Activated T-helper 1 cell treated with anti-CD3 and anti-CD28 coated beads, Interleukin-12 subunit alpha, Interleukin-12 subunit beta, Interleukin-2, Interleukin-4 antibody, amounts not matched to agents 30 ng/mL and 10 ng/mL and 1 ng/mL, durations not matched to agents 14 hours and 24 hours and 36 hours (primary cell): Measurements from ENCODE around the gene VWA1. TPM values are rescaled to one million over a fixed set of nuclear protein-coding genes. Genes with fewer than 3 reads are reported as not detected.
"Not testable (repeated sequence)": the region's sequence is repeated elsewhere in the genome, so short reads cannot be mapped to it uniquely, and the experiment has no call there.

ENCODE experiments used
- DNase-seq: peaks from one replicate; pipeline ENCODE4 v3.0.0; 2021; ENCODE audit warnings: low spot score
- H3K27ac Mint-ChIP-seq: one replicate; pipeline ENCODE4 v1.8.0; 2021; ENCODE audit warnings: mild to moderate bottlenecking, mixed read lengths
- H3K27me3 Mint-ChIP-seq: one replicate; pipeline ENCODE4 v1.8.0; 2022; ENCODE audit warnings: mild to moderate bottlenecking, moderate library complexity, mixed read lengths; ENCODE audit not compliant: insufficient read depth
- H3K36me3 Mint-ChIP-seq: one replicate; pipeline ENCODE4 v1.8.0; 2021; ENCODE audit warnings: low read depth, mixed read lengths
- H3K4me1 Mint-ChIP-seq: one replicate; pipeline ENCODE4 v1.8.0; 2021; ENCODE audit warnings: low read depth, mixed read lengths
- H3K4me3 Mint-ChIP-seq: one replicate; pipeline ENCODE4 v1.8.0; 2021; ENCODE audit warnings: mild to moderate bottlenecking, moderate library complexity, mixed read lengths
- H3K9me3 Mint-ChIP-seq: one replicate; pipeline ENCODE4 v1.8.0; 2021; ENCODE audit warnings: mixed read lengths
- intact Hi-C: fragments of 100-400 bp; cut with micrococcal nuclease; formaldehyde crosslinking; loops from one replicate; pipeline ENCODE4 v1.15.1; 2024
- total RNA-seq: library from RNA; stranded (reverse); gene quantifications from 2 replicates; pipeline ENCODE4 v1.2.3, GENCODE V29; 2022

Gene VWA1
- total RNA-seq, 1 donor from 2014 or later: 5.5 TPM

DNA sequence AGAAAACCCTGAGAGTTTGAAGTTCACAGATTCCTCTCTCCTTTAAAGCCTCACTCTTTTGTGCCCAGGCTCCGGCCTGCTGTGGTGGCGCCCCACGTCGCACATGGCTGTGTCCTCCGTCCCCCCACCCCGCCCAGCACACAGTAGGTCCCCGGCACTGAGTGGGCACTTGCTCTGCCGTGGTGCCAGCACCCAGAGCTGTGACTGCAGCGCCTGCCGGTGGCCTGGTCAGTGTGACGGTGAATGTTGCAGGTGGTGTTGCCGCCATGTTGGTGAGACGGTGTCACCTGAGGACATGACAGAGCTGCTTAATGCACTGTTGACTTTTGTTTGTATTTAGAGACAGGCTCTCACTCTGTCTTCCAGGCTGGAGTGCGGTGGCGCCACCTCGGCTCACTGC lies 17.4 kb downstream of the VWA1 start:
- Mint-ChIP-seq H3K27ac (no peak overlapping the region), H3K27me3 (peaks cover 3% of the 10 kb centered on the region), H3K4me3 (no peak overlapping the region), H3K36me3 (no peaks in the 10 kb centered on the region), H3K4me1 (no peaks in the 10 kb centered on the region), H3K9me3 (no peaks in the 10 kb centered on the region)
- intact Hi-C loops: no loop called here
- no peak for DNase-seq

GRCh38 chr1:1454286-1455056 lies 19.0 kb downstream of the VWA1 start:
- H3K4me1 Mint-ChIP-seq, H3K27me3 Mint-ChIP-seq, H3K27ac Mint-ChIP-seq, intact Hi-C loops, DNase-seq, H3K9me3 Mint-ChIP-seq, H3K4me3 Mint-ChIP-seq, H3K36me3 Mint-ChIP-seq: not testable (repeated sequence)

DNA sequence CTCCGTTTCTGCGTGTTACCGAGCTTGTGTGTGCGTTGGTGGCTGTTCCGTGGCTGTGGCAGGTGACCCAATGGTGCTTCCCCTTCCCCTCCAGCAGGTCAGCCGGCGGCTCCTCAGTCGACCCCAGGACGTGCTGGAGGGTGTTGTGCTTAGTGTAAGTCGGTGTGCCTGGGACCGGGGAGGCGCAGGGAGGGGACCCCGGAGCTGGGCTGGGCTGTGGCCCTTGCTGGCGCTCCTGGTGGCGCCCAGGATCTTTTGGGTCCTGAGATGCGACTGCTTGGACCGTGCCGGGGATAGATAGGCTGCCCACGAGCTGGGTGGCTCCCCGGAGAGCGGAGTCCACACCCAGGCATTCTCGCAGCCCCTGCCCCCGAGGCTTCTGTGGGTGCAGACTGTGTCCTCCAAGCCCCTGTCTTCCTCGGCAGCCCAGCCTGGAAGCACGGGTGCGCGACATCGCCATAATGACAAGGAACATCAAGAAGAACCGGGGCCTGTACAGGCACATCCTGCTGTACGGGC lies 19.9 kb downstream of the VWA1 start:
- H3K4me1 Mint-ChIP-seq: no peaks in the 10 kb centered on the region
- H3K9me3 Mint-ChIP-seq: no peaks in the 10 kb centered on the region
- no peak overlapping the region for H3K27ac Mint-ChIP-seq
- H3K36me3 Mint-ChIP-seq: no peaks in the 10 kb centered on the region
- intact Hi-C loops: no loop called here
- no peak for DNase-seq
- H3K4me3 Mint-ChIP-seq: no peak overlapping the region
- H3K27me3 Mint-ChIP-seq: no peaks in the 10 kb centered on the region

DNA sequence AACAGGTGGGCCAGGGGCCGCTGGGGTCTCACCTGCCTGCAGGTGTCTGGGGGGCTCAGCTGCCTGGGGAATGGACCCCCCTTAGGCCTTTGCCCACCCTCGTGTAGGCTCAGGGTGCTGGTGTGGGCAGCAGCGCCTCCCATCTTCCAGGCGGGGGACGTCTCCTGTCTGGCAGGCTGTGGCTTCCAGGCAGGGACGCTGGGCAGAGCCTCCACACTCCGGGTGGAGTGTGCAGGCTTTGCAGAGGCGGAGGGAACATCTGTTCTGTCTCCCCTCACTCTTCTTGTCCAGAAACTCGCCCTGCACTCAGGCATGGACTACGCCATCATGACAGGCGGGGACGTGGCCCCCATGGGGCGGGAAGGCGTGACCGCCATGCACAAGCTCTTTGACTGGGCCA lies 20.4 kb downstream of the VWA1 start:
- intact Hi-C loops, H3K36me3 Mint-ChIP-seq, H3K4me1 Mint-ChIP-seq, H3K27ac Mint-ChIP-seq, H3K27me3 Mint-ChIP-seq, H3K4me3 Mint-ChIP-seq, H3K9me3 Mint-ChIP-seq, DNase-seq: not testable (repeated sequence)

DNA sequence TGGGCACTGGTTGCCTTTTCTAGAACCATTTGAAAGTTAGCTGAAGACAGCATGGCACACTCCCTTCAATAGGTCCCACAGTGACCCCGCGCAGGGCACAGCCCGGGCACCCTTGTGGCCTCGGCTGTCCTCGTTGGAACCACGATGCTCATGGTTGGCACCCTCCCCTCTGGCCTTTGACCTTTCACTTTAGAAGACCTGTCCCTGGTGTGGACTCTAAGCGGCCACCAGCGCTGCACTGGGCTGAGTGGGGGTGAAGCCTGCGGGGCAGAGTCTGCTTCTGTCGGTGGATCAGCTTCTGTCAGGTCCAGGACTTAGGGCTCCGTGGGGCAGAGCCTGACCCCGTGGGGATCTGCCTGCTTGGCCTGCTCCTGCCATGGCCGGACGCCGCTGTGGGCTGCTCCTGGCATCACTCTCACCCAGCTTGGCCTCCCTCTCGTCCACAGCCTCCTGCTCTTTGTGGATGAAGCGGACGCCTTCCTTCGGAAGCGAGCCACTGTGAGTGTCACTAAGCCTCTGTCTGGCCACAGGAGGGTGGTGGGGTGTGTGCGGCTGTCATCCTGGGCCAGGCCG lies 21.3 kb downstream of the VWA1 start:
- H3K27me3 Mint-ChIP-seq, H3K27ac Mint-ChIP-seq, H3K36me3 Mint-ChIP-seq, H3K4me1 Mint-ChIP-seq, H3K9me3 Mint-ChIP-seq, DNase-seq, H3K4me3 Mint-ChIP-seq, intact Hi-C loops: not testable (repeated sequence)

DNA sequence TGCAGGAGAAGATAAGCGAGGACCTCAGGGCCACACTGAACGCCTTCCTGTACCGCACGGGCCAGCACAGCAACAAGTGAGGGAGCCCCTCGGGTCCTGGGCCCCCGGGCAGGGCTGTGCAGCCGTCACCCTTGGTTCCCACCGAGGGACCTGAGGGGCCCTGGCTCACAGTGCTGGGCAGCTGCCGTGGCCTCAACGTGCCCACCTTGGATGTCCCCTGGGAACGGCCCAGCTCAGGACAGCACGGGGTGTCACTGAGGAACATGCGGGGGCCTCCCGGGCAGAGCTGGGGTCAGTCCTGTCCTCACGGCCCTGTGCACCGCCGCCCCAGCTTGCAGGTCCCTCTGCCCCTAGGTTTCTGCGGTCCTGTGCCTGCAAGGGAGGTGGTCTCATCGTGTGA lies 23.7 kb downstream of the VWA1 start:
- H3K27ac Mint-ChIP-seq, H3K4me1 Mint-ChIP-seq, H3K36me3 Mint-ChIP-seq, H3K27me3 Mint-ChIP-seq, H3K9me3 Mint-ChIP-seq, H3K4me3 Mint-ChIP-seq, DNase-seq, intact Hi-C loops: not testable (repeated sequence)

- DNase-seq, H3K4me1 Mint-ChIP-seq, H3K36me3 Mint-ChIP-seq, intact Hi-C loops, H3K4me3 Mint-ChIP-seq, H3K9me3 Mint-ChIP-seq, H3K27me3 Mint-ChIP-seq, H3K27ac Mint-ChIP-seq: not testable (repeated sequence)
These were observed 24.2 kb downstream of the VWA1 start for GRCh38 chr1:1459711-1460110.

DNA sequence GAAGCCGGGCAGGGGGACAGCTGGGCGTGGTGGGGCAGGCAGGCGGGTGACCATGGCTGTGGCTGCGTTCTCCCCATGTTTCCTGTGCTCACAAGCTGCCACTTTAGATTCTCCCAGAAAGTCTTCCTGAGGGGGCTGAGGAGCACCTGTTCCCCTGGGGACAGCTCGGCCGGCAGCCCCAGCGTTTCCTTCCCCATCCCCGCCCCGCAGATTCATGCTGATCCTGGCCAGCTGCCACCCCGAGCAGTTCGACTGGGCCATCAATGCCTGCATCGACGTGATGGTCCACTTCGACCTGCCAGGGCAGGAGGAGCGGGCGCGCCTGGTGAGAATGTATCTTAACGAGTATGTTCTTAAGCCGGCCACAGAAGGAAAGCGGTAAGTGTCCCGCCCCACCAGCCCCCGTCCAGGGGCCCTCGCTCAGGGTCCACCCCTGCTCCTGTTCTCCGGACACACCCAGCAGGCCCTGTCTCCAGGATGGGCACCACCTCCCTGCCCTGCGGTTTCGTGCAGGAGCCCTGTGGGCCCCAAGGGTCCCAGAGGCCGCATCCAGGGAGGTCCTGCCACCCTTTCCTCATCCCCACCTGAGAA lies 25.1 kb downstream of the VWA1 start:
- intact Hi-C loops: no loop called here
- Mint-ChIP-seq H3K4me1 (no peaks in the 10 kb centered on the region), H3K27me3 (no peaks in the 10 kb centered on the region), H3K4me3 (no peak overlapping the region), H3K9me3 (no peaks in the 10 kb centered on the region), H3K27ac (no peak overlapping the region), H3K36me3 (no peaks in the 10 kb centered on the region)
- no peak for DNase-seq

GRCh38 chr1:1461721-1462317 lies 26.3 kb downstream of the VWA1 start:
- no peak overlapping the region for H3K4me3 Mint-ChIP-seq
- H3K4me1 Mint-ChIP-seq: no peaks in the 10 kb centered on the region
- H3K9me3 Mint-ChIP-seq: no peaks in the 10 kb centered on the region
- H3K36me3 Mint-ChIP-seq: no peaks in the 10 kb centered on the region
- no peak overlapping the region for H3K27ac Mint-ChIP-seq
- H3K27me3 Mint-ChIP-seq: no peaks in the 10 kb centered on the region
- intact Hi-C loops: no loop called here
- DNase-seq: no peak

- Mint-ChIP-seq H3K36me3 (no peaks in the 10 kb centered on the region), H3K4me1 (no peaks in the 10 kb centered on the region), H3K27me3 (no peaks in the 10 kb centered on the region), H3K27ac (no peak overlapping the region), H3K4me3 (no peak overlapping the region), H3K9me3 (no peaks in the 10 kb centered on the region)
- intact Hi-C loops: no loop called here
- no peak for DNase-seq
These were observed 27.0 kb downstream of the VWA1 start for GRCh38 chr1:1462318-1462966.

DNA sequence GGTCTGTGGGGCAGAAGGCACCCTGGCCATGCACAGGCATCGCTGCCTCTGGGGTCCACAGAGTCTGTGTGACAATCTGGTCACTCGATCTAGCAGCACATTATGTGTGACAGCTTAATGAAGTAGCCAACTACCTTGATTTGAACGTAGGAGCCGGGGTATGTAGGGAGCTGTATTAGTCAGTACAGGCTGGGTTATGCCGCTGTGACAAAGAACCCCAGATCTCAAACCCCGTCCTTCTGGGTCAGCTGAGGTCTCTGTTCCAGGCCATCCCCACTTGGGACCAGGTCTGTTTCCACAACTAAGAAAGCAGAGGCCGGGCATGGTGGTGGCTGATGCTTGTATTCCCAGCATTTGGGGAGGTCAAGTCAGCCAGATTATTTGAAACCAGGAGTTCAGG lies 27.8 kb downstream of the VWA1 start:
- Mint-ChIP-seq H3K4me3 (no peak overlapping the region), H3K9me3 (no peaks in the 10 kb centered on the region), H3K27me3 (no peaks in the 10 kb centered on the region), H3K4me1 (no peaks in the 10 kb centered on the region), H3K36me3 (no peaks in the 10 kb centered on the region), H3K27ac (no peak overlapping the region)
- no peak for DNase-seq
- intact Hi-C loops: no loop called here

DNA sequence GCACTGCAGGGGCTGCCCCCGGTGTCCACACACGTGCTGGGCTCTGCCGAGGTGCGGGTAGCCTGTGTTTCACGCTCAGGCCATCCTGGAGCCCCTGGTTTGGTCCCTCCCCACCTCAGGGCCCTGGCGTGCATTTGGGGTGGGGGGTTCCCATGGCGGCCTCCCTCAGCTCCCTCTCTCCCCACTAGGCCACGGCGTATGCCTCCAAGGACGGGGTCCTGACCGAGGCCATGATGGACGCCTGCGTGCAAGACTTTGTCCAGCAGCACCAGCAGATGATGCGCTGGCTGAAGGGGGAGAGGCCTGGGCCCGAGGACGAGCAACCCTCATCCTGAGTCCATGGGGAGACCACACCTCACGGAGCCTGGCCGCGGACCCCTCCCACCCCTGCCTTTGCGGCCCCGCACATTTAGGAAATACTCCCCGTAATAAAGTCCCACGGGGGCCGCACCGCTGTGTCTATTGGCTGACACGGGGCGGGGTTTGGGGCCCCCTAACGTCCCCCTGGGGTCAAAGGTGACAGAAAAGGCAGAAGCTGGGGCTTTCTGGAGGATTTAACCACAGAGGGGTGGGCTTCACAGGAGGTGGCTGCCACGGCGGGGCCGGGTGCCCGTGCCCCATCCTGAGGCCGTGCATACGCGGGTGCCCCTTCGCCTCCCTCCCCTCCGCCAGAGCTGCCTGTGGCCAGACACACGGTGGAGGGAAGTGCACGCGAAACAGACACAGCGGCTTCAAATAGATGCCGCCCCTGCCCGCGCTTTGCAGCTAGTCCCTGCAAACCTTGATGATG lies 32.9 kb downstream of the VWA1 start:
- H3K27ac Mint-ChIP-seq, intact Hi-C loops, H3K4me3 Mint-ChIP-seq, H3K27me3 Mint-ChIP-seq, H3K9me3 Mint-ChIP-seq, H3K36me3 Mint-ChIP-seq, DNase-seq: not testable (repeated sequence)
- H3K4me1 Mint-ChIP-seq: peaks cover 10% of the 10 kb centered on the region
